Measurements from ENCODE around the gene IDI2. TPM values are rescaled to one million over a fixed set of nuclear protein-coding genes. Genes with fewer than 3 reads are reported as not detected.

IDI2 gene
- total RNA-seq, 4 donors from 2014 or later, result not detected

- Histone ChIP-seq H3K27ac (no peak overlapping the region), H3K9me3 (no peaks in the 10 kb centered on the region), H3K27me3 (no peaks in the 10 kb centered on the region), H3K36me3 (peaks cover 64 to 72% of the 10 kb centered on the region in 2 donors), H3K4me1 (no peaks in the 10 kb centered on the region), H3K4me3 (replicated peaks in 1 of 3) (no peak overlapping the region)
- intact Hi-C loops (cut with DNase I), result loop anchor here (5.0 kb wide), 1 partner anchor 65 kb away; no protein-coding TSS in a partner anchor
- DNase-seq, result no peak
- 87 to 89% methylated on average over 19 of the region's 19 CpGs for WGBS, 2 donors
- no peak for TF ChIP-seq POLR2A (IDR thresholded peaks at IDR 0.05)
- TF ChIP-seq, protein P1, sequence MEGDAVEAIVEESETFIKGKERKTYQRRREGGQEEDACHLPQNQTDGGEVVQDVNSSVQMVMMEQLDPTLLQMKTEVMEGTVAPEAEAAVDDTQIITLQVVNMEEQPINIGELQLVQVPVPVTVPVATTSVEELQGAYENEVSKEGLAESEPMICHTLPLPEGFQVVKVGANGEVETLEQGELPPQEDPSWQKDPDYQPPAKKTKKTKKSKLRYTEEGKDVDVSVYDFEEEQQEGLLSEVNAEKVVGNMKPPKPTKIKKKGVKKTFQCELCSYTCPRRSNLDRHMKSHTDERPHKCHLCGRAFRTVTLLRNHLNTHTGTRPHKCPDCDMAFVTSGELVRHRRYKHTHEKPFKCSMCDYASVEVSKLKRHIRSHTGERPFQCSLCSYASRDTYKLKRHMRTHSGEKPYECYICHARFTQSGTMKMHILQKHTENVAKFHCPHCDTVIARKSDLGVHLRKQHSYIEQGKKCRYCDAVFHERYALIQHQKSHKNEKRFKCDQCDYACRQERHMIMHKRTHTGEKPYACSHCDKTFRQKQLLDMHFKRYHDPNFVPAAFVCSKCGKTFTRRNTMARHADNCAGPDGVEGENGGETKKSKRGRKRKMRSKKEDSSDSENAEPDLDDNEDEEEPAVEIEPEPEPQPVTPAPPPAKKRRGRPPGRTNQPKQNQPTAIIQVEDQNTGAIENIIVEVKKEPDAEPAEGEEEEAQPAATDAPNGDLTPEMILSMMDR (IDR thresholded peaks at IDR 0.05), result no peak
Observed at GRCh38 chr10:997266-998022, 28.2 kb downstream of the IDI2 start.

DNA sequence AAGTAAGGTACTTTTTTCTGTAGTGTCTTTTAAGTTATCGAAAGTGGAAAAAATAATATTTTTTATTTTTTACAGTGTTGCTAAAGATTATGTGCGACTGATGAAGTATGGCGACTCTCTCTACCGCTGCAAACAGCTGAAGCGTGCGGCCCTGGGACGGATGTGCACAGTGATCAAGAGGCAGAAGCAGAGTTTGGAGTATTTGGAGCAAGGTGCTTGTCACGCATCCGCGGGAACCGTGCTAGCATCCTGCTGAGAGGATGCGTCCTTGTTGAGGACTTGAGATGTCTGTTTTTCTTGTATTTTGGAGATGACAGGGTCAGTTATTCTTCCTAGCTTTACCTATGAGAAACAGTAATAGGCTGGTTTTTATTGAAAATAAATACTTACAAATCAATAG, 29.6 kb downstream of the IDI2 start:
- no peak overlapping the region for H3K4me3 ChIP-seq (replicated peaks in 1 of 3)
- no peaks in the 10 kb centered on the region for H3K27me3 ChIP-seq
- no peaks in the 10 kb centered on the region for H3K9me3 ChIP-seq
- no peaks in the 10 kb centered on the region for H3K4me1 ChIP-seq
- WGBS, 2 donors, result 94 to 95% methylated on average over 12 of the region's 12 CpGs
- H3K36me3 ChIP-seq, result peaks cover 50 to 62% of the 10 kb centered on the region in 2 donors
- no peak overlapping the region for H3K27ac ChIP-seq
- no peak for DNase-seq
- TF ChIP-seq POLR2A (IDR thresholded peaks at IDR 0.05), result no peak
- TF ChIP-seq, protein P1 (IDR thresholded peaks at IDR 0.05), result no peak
- intact Hi-C loops (cut with DNase I), result loop anchor here (5.0 kb wide), 1 partner anchor 66 kb away; no protein-coding TSS in a partner anchor

GRCh38 chr10:995559-995926, 30.1 kb downstream of the IDI2 start:
- no peaks in the 10 kb centered on the region for H3K9me3 ChIP-seq
- H3K36me3 ChIP-seq, result peaks cover 45 to 57% of the 10 kb centered on the region in 2 donors
- TF ChIP-seq POLR2A (IDR thresholded peaks at IDR 0.05), result no peak
- TF ChIP-seq, protein P1 (IDR thresholded peaks at IDR 0.05), result no peak
- no peak for DNase-seq
- intact Hi-C loops (cut with DNase I), result loop anchor here (5.0 kb wide), 1 partner anchor 67 kb away; no protein-coding TSS in a partner anchor
- no peak overlapping the region for H3K4me3 ChIP-seq (replicated peaks in 1 of 3)
- no peaks in the 10 kb centered on the region for H3K27me3 ChIP-seq
- no peak overlapping the region for H3K27ac ChIP-seq
- WGBS, 2 donors, result 94 to 95% methylated on average over 7 of the region's 7 CpGs
- H3K4me1 ChIP-seq, result no peaks in the 10 kb centered on the region

- no peak for TF ChIP-seq POLR2A (IDR thresholded peaks at IDR 0.05)
- TF ChIP-seq, protein P1 (IDR thresholded peaks at IDR 0.05), result no peak
- H3K27me3 ChIP-seq, result no peaks in the 10 kb centered on the region
- intact Hi-C loops (cut with DNase I), result loop anchor here (5.0 kb wide), 1 partner anchor 67 kb away; no protein-coding TSS in a partner anchor
- H3K4me1 ChIP-seq, result no peaks in the 10 kb centered on the region
- no peaks in the 10 kb centered on the region for H3K9me3 ChIP-seq
- H3K4me3 ChIP-seq (replicated peaks in 1 of 3), result no peak overlapping the region
- WGBS, 2 donors, result 95 to 97% methylated on average over 6 of the region's 6 CpGs
- DNase-seq, result no peak
- peaks cover 43 to 54% of the 10 kb centered on the region in 2 donors for H3K36me3 ChIP-seq
- H3K27ac ChIP-seq, result no peak overlapping the region
Observed at GRCh38 chr10:994836-995558, 30.7 kb downstream of the IDI2 start.

GRCh38 chr10:992871-993270, 32.8 kb downstream of the IDI2 start:
- Histone ChIP-seq H3K4me1 (peaks cover 8 to 9% of the 10 kb centered on the region in 2 donors), H3K27me3 (no peaks in the 10 kb centered on the region), H3K27ac (no peak overlapping the region), H3K36me3 (peaks cover 23 to 34% of the 10 kb centered on the region in 2 donors), H3K9me3 (no peaks in the 10 kb centered on the region), H3K4me3 (replicated peaks in 1 of 3) (no peak overlapping the region)
- TF ChIP-seq POLR2A (IDR thresholded peaks at IDR 0.05), result no peak
- TF ChIP-seq, protein P1 (IDR thresholded peaks at IDR 0.05), result no peak
- intact Hi-C loops (cut with DNase I), result no loop called here
- no peak for DNase-seq

All from thyroid gland (tissue), 4 donors.